ENCODE measurements around the gene TATDN2.

Gene TATDN2

GRCh38 chr3:10320320-10320677, 72.0 kb downstream of the TATDN2 start:
- no peak for DNase-seq

- no peak for DNase-seq
Measured at GRCh38 chr3:10321630-10322351, 73.5 kb downstream of the TATDN2 start.

GRCh38 chr3:10322352-10322710, 74.1 kb downstream of the TATDN2 start:
- no peak for DNase-seq

- DNase-seq, result no peak
Measured at GRCh38 chr3:10327592-10327991, 79.3 kb downstream of the TATDN2 start.

GRCh38 chr3:10328460-10329071, 80.3 kb downstream of the TATDN2 start:
- no peak for DNase-seq

- no peak for DNase-seq
Measured at GRCh38 chr3:10329495-10330015, 81.3 kb downstream of the TATDN2 start.

- DNase-seq, result no peak
Measured at GRCh38 chr3:10330319-10330718, 82.1 kb downstream of the TATDN2 start.

All from activated gamma-delta T cell treated with Interleukin-2 at 50 U/mL for 16 hours (primary cell).